ENCODE results near the gene KAZN. TPM values are rescaled to one million over a fixed set of nuclear protein-coding genes. Genes with fewer than 3 reads are reported as not detected.
A peak's percentile ranks its signal among the peaks of the same experiment; 100 is the strongest.
"Not testable (repeated sequence)": the region's sequence is repeated elsewhere in the genome, so short reads cannot be mapped to it uniquely, and the experiment has no call there.

The KAZN gene
- total and polyA plus RNA-seq, 4 donors = 4.4 to 19.3 (median 9.6) TPM

DNA sequence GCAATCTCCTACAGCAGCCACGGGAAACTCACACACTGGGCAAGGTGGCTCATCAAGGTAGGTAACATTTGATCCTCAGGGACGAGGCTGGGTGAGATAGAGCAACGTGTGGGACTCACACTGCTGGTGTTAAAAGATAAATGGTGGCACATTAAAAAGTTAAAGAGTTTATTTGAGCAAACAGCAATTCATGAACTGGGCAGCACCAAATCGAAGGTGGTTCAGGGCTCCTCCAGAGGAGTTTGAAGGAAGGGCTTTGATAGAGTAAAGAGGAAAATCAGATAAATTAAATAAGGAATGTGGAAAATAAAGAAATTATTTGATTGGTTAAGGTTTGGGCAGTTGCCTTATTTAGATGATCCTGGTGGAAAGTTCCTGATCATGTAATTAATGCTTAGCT is 531.5 kb downstream of the KAZN start:
- DNase-seq (no peak), ATAC-seq (ENCODE audit: low FRiP score) (no peak)
- Histone ChIP-seq H3K27me3 (ENCODE audit: control insufficient read depth in 1 of 2, insufficient read depth in 2 of 2, low read length in 1 of 2) (no peaks in the 10 kb centered on the region), H3K4me1 (ENCODE audit: control insufficient read depth in 1 of 2, insufficient read depth in 2 of 2, low read length in 2 of 2) (no peaks in the 10 kb centered on the region), H3K27ac (ENCODE audit: low read depth in 1 of 2, low read length in 2 of 2) (no peak overlapping the region), H3K36me3 (ENCODE audit: control insufficient read depth in 1 of 2, insufficient read depth in 2 of 2, low read length in 1 of 2) (no peaks in the 10 kb centered on the region), H3K9me3 (ENCODE audit: control insufficient read depth, low read length) (peaks cover 3% of the 10 kb centered on the region), H3K4me3 (ENCODE audit: low read length in 2 of 2) (no peak overlapping the region)
- intact Hi-C loops (cut with DNase I) = loop anchor here in 1 of 2 donors (2.0 kb wide), 2 partner anchors 143 to 175 kb away; no protein-coding TSS in a partner anchor
- WGBS, 2 donors = 91 to 93% methylated on average over 4 of the region's 4 CpGs

DNA sequence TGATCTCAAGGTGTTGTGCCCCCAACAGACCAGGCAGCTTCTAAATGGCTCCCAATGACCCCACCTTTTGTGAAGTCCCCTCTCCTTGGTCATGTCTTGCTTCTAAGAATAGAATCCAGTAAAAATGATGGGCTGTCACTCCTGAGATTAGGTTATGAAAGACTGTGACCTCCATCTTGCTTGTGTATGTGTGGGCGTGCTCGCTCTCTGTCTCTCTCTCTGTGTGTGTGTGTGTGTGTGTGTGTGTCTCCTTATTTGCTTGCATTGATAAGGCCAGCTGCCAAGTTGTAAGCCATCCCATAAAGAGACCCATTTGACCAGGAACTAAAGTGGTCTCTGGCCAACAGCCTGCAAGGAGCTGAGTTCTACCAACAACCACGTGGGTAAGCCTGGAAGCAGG is 532.1 kb downstream of the KAZN start:
- DNase-seq = no peak
- Histone ChIP-seq H3K27ac (ENCODE audit: low read depth in 1 of 2, low read length in 2 of 2) (no peak overlapping the region), H3K36me3 (ENCODE audit: control insufficient read depth in 1 of 2, insufficient read depth in 2 of 2, low read length in 1 of 2) (no peaks in the 10 kb centered on the region), H3K4me3 (ENCODE audit: low read length in 2 of 2) (no peak overlapping the region), H3K9me3 (ENCODE audit: control insufficient read depth, low read length) (peaks cover 3% of the 10 kb centered on the region), H3K27me3 (ENCODE audit: control insufficient read depth in 1 of 2, insufficient read depth in 2 of 2, low read length in 1 of 2) (no peaks in the 10 kb centered on the region), H3K4me1 (ENCODE audit: control insufficient read depth in 1 of 2, insufficient read depth in 2 of 2, low read length in 2 of 2) (no peaks in the 10 kb centered on the region)
- intact Hi-C loops (cut with DNase I) = no loop called here
- 88 to 90% methylated on average over 3 of the region's 3 CpGs for WGBS, 2 donors
- no peak for ATAC-seq (ENCODE audit: low FRiP score)

DNA sequence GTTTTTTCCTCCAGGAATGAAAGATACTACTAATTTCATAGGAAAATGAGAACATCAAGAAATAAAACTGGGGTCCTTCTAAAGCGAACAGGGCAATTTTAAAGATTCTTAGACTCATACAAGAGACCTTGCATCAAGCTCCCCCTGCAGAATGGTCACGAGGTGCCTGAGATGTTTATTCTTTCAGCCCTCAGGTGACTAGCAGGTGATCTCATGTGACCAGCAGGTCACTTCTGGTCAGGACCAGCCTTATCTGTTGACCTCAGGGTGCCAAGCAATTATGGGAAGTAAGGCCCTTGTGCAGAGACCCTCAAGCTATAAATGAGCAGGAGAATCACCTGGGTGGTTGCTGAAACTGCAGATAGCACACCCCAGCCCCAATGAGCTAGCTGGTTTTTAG is 534.5 kb downstream of the KAZN start:
- H3K9me3 ChIP-seq (ENCODE audit: control insufficient read depth, low read length) = peaks cover 3% of the 10 kb centered on the region
- H3K27ac ChIP-seq (ENCODE audit: low read depth in 1 of 2, low read length in 2 of 2) = no peak overlapping the region
- no peaks in the 10 kb centered on the region for H3K4me1 ChIP-seq (ENCODE audit: control insufficient read depth in 1 of 2, insufficient read depth in 2 of 2, low read length in 2 of 2)
- intact Hi-C loops (cut with DNase I) = no loop called here
- H3K4me3 ChIP-seq (ENCODE audit: low read length in 2 of 2) = no peak overlapping the region
- DNase-seq (no peak), ATAC-seq (ENCODE audit: low FRiP score) (no peak)
- H3K27me3 ChIP-seq (ENCODE audit: control insufficient read depth in 1 of 2, insufficient read depth in 2 of 2, low read length in 1 of 2) = no peaks in the 10 kb centered on the region
- H3K36me3 ChIP-seq (ENCODE audit: control insufficient read depth in 1 of 2, insufficient read depth in 2 of 2, low read length in 1 of 2) = no peaks in the 10 kb centered on the region
- 86 to 89% methylated on average over 2 of the region's 2 CpGs for WGBS, 2 donors

DNA sequence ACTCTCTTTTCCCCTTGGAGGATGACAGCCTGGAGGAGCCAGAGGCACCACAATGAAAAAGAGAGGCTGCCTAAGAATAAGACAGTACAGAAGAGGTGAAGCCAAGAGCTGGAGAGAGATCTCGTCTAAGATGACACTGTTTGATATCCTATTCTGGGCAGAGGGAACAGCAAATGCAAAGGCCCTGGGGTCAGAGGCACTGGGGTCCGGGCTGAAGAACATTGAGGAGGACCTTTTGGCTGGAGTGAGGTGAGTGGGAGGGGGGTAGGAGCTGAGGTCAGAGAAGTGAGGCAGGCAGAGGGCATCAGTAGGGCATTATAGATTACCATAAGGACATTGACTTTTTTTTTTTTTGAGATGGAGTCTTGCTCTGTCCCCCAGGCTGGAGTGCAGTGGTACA is 535.8 kb downstream of the KAZN start:
- Histone ChIP-seq H3K4me3 (ENCODE audit: low read length in 2 of 2) (no peak overlapping the region), H3K27me3 (ENCODE audit: control insufficient read depth in 1 of 2, insufficient read depth in 2 of 2, low read length in 1 of 2) (no peaks in the 10 kb centered on the region), H3K36me3 (ENCODE audit: control insufficient read depth in 1 of 2, insufficient read depth in 2 of 2, low read length in 1 of 2) (no peaks in the 10 kb centered on the region), H3K4me1 (ENCODE audit: control insufficient read depth in 1 of 2, insufficient read depth in 2 of 2, low read length in 2 of 2) (no peaks in the 10 kb centered on the region), H3K9me3 (ENCODE audit: control insufficient read depth, low read length) (peaks cover 3% of the 10 kb centered on the region), H3K27ac (ENCODE audit: low read depth in 1 of 2, low read length in 2 of 2) (no peak overlapping the region)
- WGBS, 2 donors = 86 to 89% methylated on average over 2 of the region's 2 CpGs
- ATAC-seq (ENCODE audit: low FRiP score) (no peak), DNase-seq (no peak)
- intact Hi-C loops (cut with DNase I) = no loop called here

DNA sequence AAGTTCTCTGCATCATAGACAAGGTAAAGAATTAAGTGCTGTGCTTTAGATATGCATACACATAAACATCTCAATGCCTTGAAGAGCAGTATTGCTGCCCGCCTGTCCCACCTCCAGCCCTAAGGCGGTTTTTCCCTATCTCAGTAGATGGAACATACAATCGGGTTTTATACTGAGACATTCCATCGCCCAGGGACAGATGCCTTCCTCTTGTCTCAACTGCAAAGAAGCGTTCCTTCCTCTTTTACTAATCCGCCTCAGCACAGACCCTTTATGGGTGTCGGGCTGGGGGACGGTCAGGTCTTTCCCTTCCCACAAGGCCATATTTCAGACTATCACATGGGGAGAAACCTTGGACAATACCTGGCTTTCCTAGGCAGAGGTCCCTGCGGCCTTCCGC is 537.1 kb downstream of the KAZN start:
- H3K36me3 ChIP-seq (ENCODE audit: control insufficient read depth in 1 of 2, insufficient read depth in 2 of 2, low read length in 1 of 2); DNase-seq; H3K4me1 ChIP-seq (ENCODE audit: control insufficient read depth in 1 of 2, insufficient read depth in 2 of 2, low read length in 2 of 2); H3K27ac ChIP-seq (ENCODE audit: low read depth in 1 of 2, low read length in 2 of 2); H3K9me3 ChIP-seq (ENCODE audit: control insufficient read depth, low read length); intact Hi-C loops (cut with DNase I); H3K4me3 ChIP-seq (ENCODE audit: low read length in 2 of 2); H3K27me3 ChIP-seq (ENCODE audit: control insufficient read depth in 1 of 2, insufficient read depth in 2 of 2, low read length in 1 of 2); ATAC-seq (ENCODE audit: low FRiP score): not testable (repeated sequence)
- WGBS, 2 donors = 93% methylated on average over 10 of the region's 10 CpGs

DNA sequence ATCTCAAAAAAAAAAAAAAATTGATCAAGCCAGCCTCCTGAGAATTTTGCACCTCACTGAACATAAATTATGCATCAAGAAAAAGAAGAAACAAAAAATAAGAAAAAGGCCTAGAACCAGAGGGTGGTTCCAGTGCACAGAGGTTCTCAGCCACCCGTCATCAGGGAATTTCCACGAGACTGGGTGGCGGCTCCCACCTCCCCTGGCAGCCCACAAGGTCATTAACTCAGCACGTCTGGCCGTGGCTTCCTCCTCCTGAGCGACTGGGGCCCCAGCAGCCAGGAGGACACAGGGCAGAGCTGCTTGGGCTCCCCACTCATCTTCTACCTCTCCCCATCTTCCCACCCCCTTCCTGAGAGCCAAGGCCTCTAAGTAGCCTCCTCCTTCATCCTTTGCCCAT is 539.3 kb downstream of the KAZN start:
- Histone ChIP-seq H3K36me3 (ENCODE audit: control insufficient read depth in 1 of 2, insufficient read depth in 2 of 2, low read length in 1 of 2) (no peaks in the 10 kb centered on the region), H3K4me3 (ENCODE audit: low read length in 2 of 2) (no peak overlapping the region), H3K27me3 (ENCODE audit: control insufficient read depth in 1 of 2, insufficient read depth in 2 of 2, low read length in 1 of 2) (no peaks in the 10 kb centered on the region), H3K4me1 (ENCODE audit: control insufficient read depth in 1 of 2, insufficient read depth in 2 of 2, low read length in 2 of 2) (no peaks in the 10 kb centered on the region), H3K9me3 (ENCODE audit: control insufficient read depth, low read length) (no peaks in the 10 kb centered on the region), H3K27ac (ENCODE audit: low read depth in 1 of 2, low read length in 2 of 2) (no peak overlapping the region)
- peak in 1 of 2 donors; percentile 55 for DNase-seq
- ATAC-seq (ENCODE audit: low FRiP score) = no peak
- WGBS, 2 donors = 84 to 91% methylated on average over 6 of the region's 6 CpGs
- intact Hi-C loops (cut with DNase I) = no loop called here

DNA sequence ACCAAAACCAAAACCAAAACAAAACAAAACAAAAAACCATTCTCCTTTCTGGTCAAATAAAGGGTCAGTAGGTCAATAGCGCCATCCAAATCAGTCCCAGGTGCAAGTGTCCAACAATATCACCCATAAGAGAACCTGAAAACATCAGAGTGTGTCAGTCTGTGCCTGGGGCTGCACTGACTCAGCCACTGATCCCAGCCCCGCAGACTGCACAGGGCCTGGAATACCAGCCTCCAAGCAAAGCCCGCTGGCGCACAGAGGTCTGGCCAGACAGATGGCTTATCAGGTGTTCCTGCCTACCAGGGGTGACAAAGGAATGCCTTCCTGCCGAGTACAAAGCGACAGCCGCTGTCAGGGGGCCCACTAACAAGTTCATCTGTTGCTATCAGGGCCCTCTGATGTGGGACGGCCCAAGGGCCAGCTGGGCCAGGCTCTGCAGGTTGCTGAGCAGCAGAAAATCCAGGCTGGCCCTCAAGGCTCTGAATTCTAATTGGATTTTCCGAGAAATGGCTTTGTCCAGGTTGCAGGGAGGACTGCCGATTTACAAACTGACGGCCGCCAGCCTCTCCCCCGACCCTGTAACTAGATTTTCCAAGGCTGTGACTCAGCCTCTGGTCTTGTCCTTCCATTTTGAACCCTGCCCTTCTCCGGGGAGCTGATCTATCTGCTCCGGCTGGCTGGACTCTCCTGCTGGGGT is 541.3 kb downstream of the KAZN start:
- Histone ChIP-seq H3K4me3 (ENCODE audit: low read length in 2 of 2) (no peak overlapping the region), H3K27ac (ENCODE audit: low read depth in 1 of 2, low read length in 2 of 2) (no peak overlapping the region), H3K36me3 (ENCODE audit: control insufficient read depth in 1 of 2, insufficient read depth in 2 of 2, low read length in 1 of 2) (no peaks in the 10 kb centered on the region), H3K9me3 (ENCODE audit: control insufficient read depth, low read length) (no peaks in the 10 kb centered on the region), H3K27me3 (ENCODE audit: control insufficient read depth in 1 of 2, insufficient read depth in 2 of 2, low read length in 1 of 2) (no peaks in the 10 kb centered on the region), H3K4me1 (ENCODE audit: control insufficient read depth in 1 of 2, insufficient read depth in 2 of 2, low read length in 2 of 2) (no peaks in the 10 kb centered on the region)
- DNase-seq = peak in 1 of 2 donors; percentile 38
- 88 to 90% methylated on average over 15 of the region's 15 CpGs for WGBS, 2 donors
- ATAC-seq (ENCODE audit: low FRiP score) = no peak
- intact Hi-C loops (cut with DNase I) = no loop called here

DNA sequence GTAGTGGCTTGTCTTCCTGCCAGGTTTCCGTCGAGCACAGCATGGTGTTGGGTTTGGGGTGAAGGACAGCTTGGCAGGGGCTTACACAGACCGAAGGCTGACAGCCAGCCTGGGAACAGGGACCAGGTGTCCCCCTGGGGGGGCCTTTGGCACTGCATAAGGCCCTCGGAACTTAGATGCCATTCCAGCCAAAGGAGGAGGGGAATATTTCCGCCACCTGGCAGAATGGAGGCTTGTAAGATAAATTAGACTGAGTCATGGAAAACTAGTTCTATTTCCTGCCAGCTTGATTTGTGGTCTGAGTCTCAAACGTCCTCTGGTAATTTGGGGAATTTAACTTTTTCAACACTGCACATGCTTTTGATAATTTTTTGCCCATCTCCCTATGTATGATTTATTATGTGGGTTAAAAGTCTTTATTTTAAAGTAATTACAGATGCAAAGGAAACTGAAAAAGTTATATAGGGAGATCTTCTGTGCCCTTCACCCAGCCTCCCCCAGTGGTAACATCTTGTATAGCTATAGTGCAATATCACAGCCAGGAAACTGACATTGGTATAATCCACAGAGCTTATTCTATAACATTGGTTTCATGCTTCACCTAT is 543.6 kb downstream of the KAZN start:
- 1 to 4% methylated on average over 6 of the region's 6 CpGs for WGBS, 2 donors
- Histone ChIP-seq H3K36me3 (ENCODE audit: control insufficient read depth in 1 of 2, insufficient read depth in 2 of 2, low read length in 1 of 2) (no peaks in the 10 kb centered on the region), H3K4me3 (ENCODE audit: low read length in 2 of 2) (no peak overlapping the region), H3K27ac (ENCODE audit: low read depth in 1 of 2, low read length in 2 of 2) (no peak overlapping the region), H3K27me3 (ENCODE audit: control insufficient read depth in 1 of 2, insufficient read depth in 2 of 2, low read length in 1 of 2) (no peaks in the 10 kb centered on the region), H3K9me3 (ENCODE audit: control insufficient read depth, low read length) (no peaks in the 10 kb centered on the region), H3K4me1 (ENCODE audit: control insufficient read depth in 1 of 2, insufficient read depth in 2 of 2, low read length in 2 of 2) (peaks cover 0 to 1% of the 10 kb centered on the region in 2 donors)
- DNase-seq (no peak), ATAC-seq (ENCODE audit: low FRiP score) (no peak)
- intact Hi-C loops (cut with DNase I) = no loop called here

DNA sequence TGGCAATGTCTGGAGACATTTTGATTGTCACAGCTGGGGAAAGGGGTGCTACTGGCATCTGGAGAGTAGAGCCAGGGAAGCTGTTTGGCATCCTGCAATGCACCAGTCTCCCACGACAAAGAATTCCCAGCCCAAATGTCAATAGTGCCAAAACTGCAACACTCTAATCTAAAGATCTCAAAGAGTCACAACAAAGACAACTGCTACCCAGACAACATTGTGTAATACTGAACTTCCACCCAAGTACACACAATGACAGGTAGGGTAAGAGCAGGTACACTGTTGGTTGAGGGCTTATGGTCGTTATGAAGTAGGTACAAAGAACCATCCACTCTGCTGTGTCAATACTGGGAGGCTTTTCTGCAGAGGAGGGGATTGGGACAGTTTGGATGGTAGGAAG is 546.8 kb downstream of the KAZN start:
- intact Hi-C loops (cut with DNase I) = no loop called here
- no peaks in the 10 kb centered on the region for H3K36me3 ChIP-seq (ENCODE audit: control insufficient read depth in 1 of 2, insufficient read depth in 2 of 2, low read length in 1 of 2)
- no peaks in the 10 kb centered on the region for H3K9me3 ChIP-seq (ENCODE audit: control insufficient read depth, low read length)
- 48 to 54% methylated on average over 2 of the region's 2 CpGs for WGBS, 2 donors
- DNase-seq = no peak
- peaks cover 0 to 4% of the 10 kb centered on the region in 2 donors for H3K4me1 ChIP-seq (ENCODE audit: control insufficient read depth in 1 of 2, insufficient read depth in 2 of 2, low read length in 2 of 2)
- no peak for ATAC-seq (ENCODE audit: low FRiP score)
- H3K27ac ChIP-seq (ENCODE audit: low read depth in 1 of 2, low read length in 2 of 2) = no peak overlapping the region
- H3K27me3 ChIP-seq (ENCODE audit: control insufficient read depth in 1 of 2, insufficient read depth in 2 of 2, low read length in 1 of 2) = no peaks in the 10 kb centered on the region
- no peak overlapping the region for H3K4me3 ChIP-seq (ENCODE audit: low read length in 2 of 2)
